Hepatocyte (in vitro differentiated cells): ENCODE measurements around the gene PTPRN2. TPM values are rescaled to one million over a fixed set of nuclear protein-coding genes. Genes with fewer than 3 reads are reported as not detected.

Experiments used
- DNase-seq: peaks from one replicate; pipeline ENCODE4 v3.0.0-alpha.2; 2016; ENCODE audit warnings: low spot score
- H2AFZ ChIP-seq: fragments of 200-600 bp; sonication (generic); 2 replicates; pipeline ENCODE4 v1.6.0; 2016; ENCODE audit warnings: antibody characterized with exemption, mild to moderate bottlenecking
- H3K27ac ChIP-seq: fragments of 200-600 bp; sonication (generic); 2 replicates; pipeline ENCODE4 v1.5.1; 2016; ENCODE audit warnings: mild to moderate bottlenecking
- H3K27me3 ChIP-seq: fragments of 200-600 bp; sonication (generic); 2 replicates; pipeline ENCODE4 v1.6.1; 2016
- H3K36me3 ChIP-seq: fragments of 200-600 bp; sonication (generic); replicated peaks from 2 replicates; pipeline ENCODE4 v1.5.1; 2016; ENCODE audit warnings: low read depth; ENCODE audit not compliant: insufficient read depth
- H3K4me1 ChIP-seq: fragments of 200-600 bp; sonication (generic); 2 replicates; pipeline ENCODE4 v1.5.1; 2016; ENCODE audit warnings: mild to moderate bottlenecking, moderate library complexity; ENCODE audit not compliant: insufficient read depth
- H3K4me2 ChIP-seq: fragments of 200-600 bp; sonication (generic); 2 replicates; pipeline ENCODE4 v1.6.0; 2016
- H3K4me3 ChIP-seq: fragments of 200-600 bp; sonication (generic); 2 replicates; pipeline ENCODE4 v1.5.1; 2016; ENCODE audit warnings: mild to moderate bottlenecking
- H3K79me2 ChIP-seq: fragments of 200-600 bp; sonication (generic); 2 replicates; pipeline ENCODE4 v1.6.0; 2017; ENCODE audit warnings: mild to moderate bottlenecking
- H3K9me2 ChIP-seq: fragments of 200-600 bp; sonication (generic); replicated peaks from 2 replicates; pipeline ENCODE4 v1.6.0; 2017; ENCODE audit warnings: mild to moderate bottlenecking; ENCODE audit not compliant: insufficient read depth
- H3K9me3 ChIP-seq: fragments of 200-600 bp; sonication (generic); 2 replicates; pipeline ENCODE4 v1.5.1; 2016; ENCODE audit warnings: low read depth, mild to moderate bottlenecking
- H4K20me1 ChIP-seq: fragments of 200-600 bp; sonication (generic); 2 replicates; pipeline ENCODE4 v1.6.0; 2016; ENCODE audit warnings: mild to moderate bottlenecking; ENCODE audit not compliant: insufficient read depth, poor library complexity, severe bottlenecking
- EZH2 ChIP-seq: fragments of 200-600 bp; sonication (generic); IDR thresholded peaks from 2 replicates; pipeline ENCODE4 v1.6.1; 2016; ENCODE audit warnings: antibody characterized with exemption, mild to moderate bottlenecking, borderline replicate concordance
- EZH2phosphoT487 ChIP-seq: fragments of 200-600 bp; sonication (generic); IDR thresholded peaks from one replicate; pipeline ENCODE4 v1.6.1; 2018; ENCODE audit warnings: antibody characterized with exemption, mild to moderate bottlenecking, low read depth, moderate library complexity; ENCODE audit not compliant: unreplicated experiment, severe bottlenecking
- WGBS: methylation state at CpG from one replicate; pipeline ENCODE4 v1.1.6; 2016; ENCODE audit warnings: low lambda C conversion rate; ENCODE audit errors: missing lambda C conversion rate; 5-methylcytosine and 5-hydroxymethylcytosine counted together
- polyA plus RNA-seq: library from polyadenylated mRNA; unstranded; fragments of >200 nt; fragmentation: Nextera tagmentation; extraction: Ambion mirVana; gene quantifications from 2 replicates; pipeline ENCODE4 v1.2.1, GENCODE V29; 2016
- total RNA-seq: library from RNA; depleted of rRNA; stranded (reverse); fragments of >200 nt; gene quantifications from 2 replicates; pipeline ENCODE4 v1.2.3, GENCODE V29; 2014
- TF ChIP-seq, protein P1 (sequence below): fragments of 200-600 bp; sonication (generic); IDR thresholded peaks from 2 replicates; pipeline ENCODE4 v1.5.1; 2016; ENCODE audit warnings: antibody characterized with exemption, mild to moderate bottlenecking; ENCODE audit not compliant: poor library complexity

PTPRN2 gene
- total and polyA plus RNA-seq, 2 experiments from 2014 or later, result 2.1 to 3.3 TPM

- no peaks in the 10 kb centered on the region for H3K9me2 ChIP-seq
- 85% methylated on average over 27 of the region's 31 CpGs for WGBS
- no peaks in the 10 kb centered on the region for H3K27me3 ChIP-seq
- H4K20me1 ChIP-seq, result no peaks in the 10 kb centered on the region
- H3K4me1 ChIP-seq, result no peaks in the 10 kb centered on the region
- TF ChIP-seq, protein P1, sequence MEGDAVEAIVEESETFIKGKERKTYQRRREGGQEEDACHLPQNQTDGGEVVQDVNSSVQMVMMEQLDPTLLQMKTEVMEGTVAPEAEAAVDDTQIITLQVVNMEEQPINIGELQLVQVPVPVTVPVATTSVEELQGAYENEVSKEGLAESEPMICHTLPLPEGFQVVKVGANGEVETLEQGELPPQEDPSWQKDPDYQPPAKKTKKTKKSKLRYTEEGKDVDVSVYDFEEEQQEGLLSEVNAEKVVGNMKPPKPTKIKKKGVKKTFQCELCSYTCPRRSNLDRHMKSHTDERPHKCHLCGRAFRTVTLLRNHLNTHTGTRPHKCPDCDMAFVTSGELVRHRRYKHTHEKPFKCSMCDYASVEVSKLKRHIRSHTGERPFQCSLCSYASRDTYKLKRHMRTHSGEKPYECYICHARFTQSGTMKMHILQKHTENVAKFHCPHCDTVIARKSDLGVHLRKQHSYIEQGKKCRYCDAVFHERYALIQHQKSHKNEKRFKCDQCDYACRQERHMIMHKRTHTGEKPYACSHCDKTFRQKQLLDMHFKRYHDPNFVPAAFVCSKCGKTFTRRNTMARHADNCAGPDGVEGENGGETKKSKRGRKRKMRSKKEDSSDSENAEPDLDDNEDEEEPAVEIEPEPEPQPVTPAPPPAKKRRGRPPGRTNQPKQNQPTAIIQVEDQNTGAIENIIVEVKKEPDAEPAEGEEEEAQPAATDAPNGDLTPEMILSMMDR, result no peak
- TF ChIP-seq EZH2phosphoT487, result no peak
- TF ChIP-seq EZH2, result no peak
- H3K79me2 ChIP-seq, result no peaks in the 10 kb centered on the region
- H3K27ac ChIP-seq, result no peak overlapping the region
- no peaks in the 10 kb centered on the region for H3K9me3 ChIP-seq
- DNase-seq, result no peak
- H2AFZ ChIP-seq, result no peak overlapping the region
- H3K36me3 ChIP-seq, result no peaks in the 10 kb centered on the region
- no peak overlapping the region for H3K4me2 ChIP-seq
- H3K4me3 ChIP-seq, result no peak overlapping the region
Observed at GRCh38 chr7:157496416-157497275, 1091.0 kb downstream of the PTPRN2 start.

DNA sequence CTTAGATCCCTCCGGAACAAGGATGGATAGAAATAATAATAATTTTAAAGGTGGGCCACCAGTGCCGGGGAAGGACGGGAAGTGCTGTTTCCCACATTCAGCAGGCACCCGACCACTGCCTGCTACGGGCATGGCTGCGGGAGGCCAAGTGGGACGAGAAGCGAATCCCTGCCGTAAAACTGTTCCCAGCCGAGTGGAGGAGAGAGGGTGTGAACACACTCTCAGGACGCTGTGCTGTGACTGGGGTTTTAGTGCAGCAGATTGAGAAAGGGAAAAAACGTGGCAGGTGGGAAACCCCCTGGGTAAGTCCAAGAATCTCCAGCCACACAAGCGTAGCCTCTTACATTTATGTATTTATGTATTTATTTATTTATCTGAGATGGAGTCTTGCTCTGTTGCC, 1092.0 kb downstream of the PTPRN2 start:
- Histone ChIP-seq H3K27ac (no peak overlapping the region), H4K20me1 (no peaks in the 10 kb centered on the region), H3K4me3 (no peak overlapping the region), H2AFZ (no peak overlapping the region), H3K79me2 (no peaks in the 10 kb centered on the region), H3K9me2 (no peaks in the 10 kb centered on the region), H3K36me3 (no peaks in the 10 kb centered on the region), H3K4me1 (no peaks in the 10 kb centered on the region), H3K4me2 (no peak overlapping the region), H3K9me3 (no peaks in the 10 kb centered on the region), H3K27me3 (no peaks in the 10 kb centered on the region)
- no peak for DNase-seq
- 83% methylated on average over 13 of the region's 13 CpGs for WGBS
- TF ChIP-seq EZH2, result no peak
- TF ChIP-seq EZH2phosphoT487, result no peak
- TF ChIP-seq, protein P1, result no peak

DNA sequence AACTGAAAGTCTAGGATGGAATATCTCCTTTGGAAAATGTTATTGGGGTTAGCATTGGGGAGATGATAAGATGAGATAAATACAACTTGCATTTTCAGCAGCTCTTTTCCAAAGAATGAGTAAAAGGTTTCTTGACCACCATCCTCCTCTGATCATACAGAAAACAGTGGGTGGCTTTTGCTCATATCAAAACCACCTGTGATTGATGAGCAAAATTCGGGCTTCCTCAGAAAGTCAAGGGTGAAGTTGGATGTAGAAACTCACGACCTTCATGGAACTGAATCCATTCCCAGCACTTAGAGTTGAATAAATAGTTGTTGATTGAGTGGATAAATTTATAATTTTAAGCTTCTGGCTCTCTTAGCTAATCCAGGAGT, 1092.5 kb downstream of the PTPRN2 start:
- DNase-seq, result no peak

More for the DNA sequence above, 1092.5 kb downstream of the PTPRN2 start:
- Histone ChIP-seq H4K20me1 (no peaks in the 10 kb centered on the region), H3K9me2 (no peaks in the 10 kb centered on the region), H3K4me2 (no peak overlapping the region), H3K4me3 (no peak overlapping the region), H3K27me3 (no peaks in the 10 kb centered on the region), H3K27ac (no peak overlapping the region), H3K4me1 (no peaks in the 10 kb centered on the region), H2AFZ (no peak overlapping the region), H3K9me3 (no peaks in the 10 kb centered on the region), H3K79me2 (no peaks in the 10 kb centered on the region), H3K36me3 (no peaks in the 10 kb centered on the region)
- TF ChIP-seq EZH2 (no peak), EZH2phosphoT487 (no peak)
- TF ChIP-seq, protein P1, result no peak
- WGBS, result 62% methylated on average over 2 of the region's 2 CpGs
